ENCODE measurements around the gene PPP1R3D. TPM values are rescaled to one million over a fixed set of nuclear protein-coding genes. Genes with fewer than 3 reads are reported as not detected.

PPP1R3D gene
- total RNA-seq, 1 experiment from 2014 or later, result 2.7 TPM

GRCh38 chr20:59977086-59977485 lies 37.0 kb upstream of the PPP1R3D start:
- Histone ChIP-seq H2AFZ (ENCODE audit: low read depth, low read length, poor library complexity, severe bottlenecking) (no peak overlapping the region), H3K79me2 (ENCODE audit: insufficient read depth, low read length) (no peaks in the 10 kb centered on the region), H3K36me3 (ENCODE audit: control insufficient read depth in 1 of 2, insufficient read depth in 2 of 2, low read length in 2 of 2) (no peaks in the 10 kb centered on the region), H3K4me1 (ENCODE audit: control insufficient read depth in 1 of 2, insufficient read depth in 2 of 2, low read length in 2 of 2) (no peaks in the 10 kb centered on the region), H3K9me2 (ENCODE audit: insufficient read depth) (no peaks in the 10 kb centered on the region), H4K20me1 (ENCODE audit: insufficient read depth) (no peaks in the 10 kb centered on the region), H3K9me3 (ENCODE audit: control insufficient read depth in 1 of 2, insufficient read depth in 1 of 2, low read depth in 1 of 2, low read length in 2 of 2) (no peaks in the 10 kb centered on the region), H3K27ac (ENCODE audit: low read depth, low read length) (no peak overlapping the region), H3K4me3 (replicated peaks in 1 of 2; ENCODE audit: low read depth in 1 of 2, low read length in 2 of 2) (no peak overlapping the region), H3K9ac (ENCODE audit: low read length) (no peak overlapping the region), H3K4me2 (ENCODE audit: low read length) (no peak overlapping the region), H3K27me3 (ENCODE audit: insufficient read depth, low read length) (no peaks in the 10 kb centered on the region)
- POLR2A ChIA-PET, result no interaction called here
- ATAC-seq (no peak), DNase-seq (ENCODE audit: low read depth, low spot score) (no peak)
- CTCF ChIA-PET, result no interaction called here
- intact Hi-C loops (cut with micrococcal nuclease), result no loop called here
- RAD21 ChIA-PET (ENCODE audit: low non-redundant PET in 1 of 2, low total read pairs in 2 of 2, uncharacterized antibody in 2 of 2, unreplicated experiment in 2 of 2), result no interaction called here
- no TSS peak for BruUV-seq (replicated peaks)
- TF ChIP-seq RAD21 (IDR thresholded peaks at IDR 0.05; ENCODE audit: low read depth) (no peak), REST (IDR thresholded peaks at IDR 0.05; ENCODE audit: low read depth) (no peak), EZH2phosphoT487 (IDR thresholded peaks at IDR 0.05; ENCODE audit: borderline replicate concordance) (no peak)

- no peak for DNase-seq (ENCODE audit: low read depth, low spot score)
Measured at GRCh38 chr20:59976156-59976782, 36.2 kb upstream of the PPP1R3D start.

More at GRCh38 chr20:59976156-59976782, 36.2 kb upstream of the PPP1R3D start:
- no peaks in the 10 kb centered on the region for H3K36me3 ChIP-seq (ENCODE audit: control insufficient read depth in 1 of 2, insufficient read depth in 2 of 2, low read length in 2 of 2)
- intact Hi-C loops (cut with micrococcal nuclease), result no loop called here
- ChIA-PET POLR2A (no interaction called here), RAD21 (ENCODE audit: low non-redundant PET in 1 of 2, low total read pairs in 2 of 2, uncharacterized antibody in 2 of 2, unreplicated experiment in 2 of 2) (no interaction called here), CTCF (no interaction called here)
- TF ChIP-seq SP1 (IDR thresholded peaks at IDR 0.05; ENCODE audit: low read depth), result no peak
- no peak for TF ChIP-seq SRF (IDR thresholded peaks at IDR 0.05; ENCODE audit: low read depth)
- no peak for TF ChIP-seq ELF1 (IDR thresholded peaks at IDR 0.05; ENCODE audit: borderline replicate concordance, low read depth)
- no peak overlapping the region for H2AFZ ChIP-seq (ENCODE audit: low read depth, low read length, poor library complexity, severe bottlenecking)
- H3K4me2 ChIP-seq (ENCODE audit: low read length), result no peak overlapping the region
- ATAC-seq, result no peak
- H4K20me1 ChIP-seq (ENCODE audit: insufficient read depth), result no peaks in the 10 kb centered on the region
- no peaks in the 10 kb centered on the region for H3K79me2 ChIP-seq (ENCODE audit: insufficient read depth, low read length)
- H3K9ac ChIP-seq (ENCODE audit: low read length), result no peak overlapping the region
- no peak overlapping the region for H3K4me3 ChIP-seq (replicated peaks in 1 of 2; ENCODE audit: low read depth in 1 of 2, low read length in 2 of 2)
- no peaks in the 10 kb centered on the region for H3K27me3 ChIP-seq (ENCODE audit: insufficient read depth, low read length)
- BruUV-seq (replicated peaks), result no TSS peak
- H3K9me2 ChIP-seq (ENCODE audit: insufficient read depth), result no peaks in the 10 kb centered on the region
- no peaks in the 10 kb centered on the region for H3K4me1 ChIP-seq (ENCODE audit: control insufficient read depth in 1 of 2, insufficient read depth in 2 of 2, low read length in 2 of 2)
- no peak overlapping the region for H3K27ac ChIP-seq (ENCODE audit: low read depth, low read length)
- H3K9me3 ChIP-seq (ENCODE audit: control insufficient read depth in 1 of 2, insufficient read depth in 1 of 2, low read depth in 1 of 2, low read length in 2 of 2), result no peaks in the 10 kb centered on the region
